OCI-LY1 (cell line): ENCODE measurements around the gene BRF1.

Experiments
- H2AFZ ChIP-seq: fragments of 200-600 bp; sonication (generic), shearing (Covaris generic); 2 replicates; pipeline ENCODE4 v1.6.0; 2014; ENCODE audit warnings: antibody characterized with exemption, mild to moderate bottlenecking, low read length
- H3F3A ChIP-seq: fragments of 200-600 bp; sonication (generic), shearing (Covaris generic); 2 replicates; pipeline ENCODE4 v1.6.0; 2014; ENCODE audit warnings: mild to moderate bottlenecking, antibody characterized with exemption, low read length, moderate library complexity; ENCODE audit not compliant: insufficient read depth
- H3K27ac ChIP-seq: fragments of 200-600 bp; sonication (generic); 2 replicates; pipeline ENCODE4 v1.5.1; 2014; ENCODE audit warnings: low read length, mixed run types, mild to moderate bottlenecking, low read depth; ENCODE audit not compliant: poor library complexity, severe bottlenecking
- H3K27me3 ChIP-seq: fragments of 200-600 bp; sonication (generic); 2 replicates; pipeline ENCODE4 v1.6.0; 2014; ENCODE audit warnings: antibody characterized with exemption, mild to moderate bottlenecking, low read length, moderate library complexity; ENCODE audit not compliant: insufficient read depth
- H3K36me3 ChIP-seq: fragments of 200-600 bp; sonication (generic); 2 replicates; pipeline ENCODE4 v1.6.1; 2014; ENCODE audit warnings: mild to moderate bottlenecking, antibody characterized with exemption, low read length, moderate library complexity, mixed read lengths; ENCODE audit not compliant: insufficient read depth
- H3K4me1 ChIP-seq: fragments of 200-600 bp; sonication (generic); 2 replicates; pipeline ENCODE4 v1.5.1; 2014; ENCODE audit warnings: mild to moderate bottlenecking, low read length, moderate library complexity; ENCODE audit not compliant: insufficient read depth, severe bottlenecking
- H3K4me2 ChIP-seq: fragments of 200-600 bp; sonication (generic), shearing (Covaris generic); 2 replicates; pipeline ENCODE4 v1.6.1; 2014; ENCODE audit warnings: low read length
- H3K4me3 ChIP-seq: fragments of 200-600 bp; sonication (generic); 2 replicates; pipeline ENCODE4 v1.5.1; 2014; ENCODE audit warnings: low read length, low read depth, mild to moderate bottlenecking, mixed read lengths; ENCODE audit not compliant: poor library complexity, severe bottlenecking
- H3K79me2 ChIP-seq: fragments of 200-600 bp; shearing (Covaris generic); 2 replicates; pipeline ENCODE4 v1.6.1; 2016; ENCODE audit warnings: mixed run types, low read length, mixed read lengths; ENCODE audit not compliant: insufficient read depth
- H3K9ac ChIP-seq: fragments of 200-600 bp; sonication (generic), shearing (Covaris generic); 2 replicates; pipeline ENCODE4 v1.6.1; 2014; ENCODE audit warnings: mild to moderate bottlenecking, low read length, mixed read lengths
- H3K9me2 ChIP-seq: fragments of 200-600 bp; sonication (generic), shearing (Covaris generic); 2 replicates; pipeline ENCODE4 v1.6.1; 2014; ENCODE audit warnings: low read depth, mild to moderate bottlenecking, low read length, mixed read lengths
- H3K9me3 ChIP-seq: fragments of 200-600 bp; shearing (Covaris generic); 2 replicates; pipeline ENCODE4 v1.6.1; 2014; ENCODE audit warnings: low read length, mixed read lengths
- H4K20me1 ChIP-seq: fragments of 200-600 bp; sonication (generic), shearing (Covaris generic); 2 replicates; pipeline ENCODE4 v1.6.0; 2016; ENCODE audit warnings: mild to moderate bottlenecking, low read length; ENCODE audit not compliant: insufficient read depth
- CTCF ChIP-seq: fragments of 200-600 bp; sonication (generic), shearing (Covaris generic); IDR thresholded peaks from 2 replicates; pipeline ENCODE4 v1.5.1; 2017; ENCODE audit warnings: mild to moderate bottlenecking, antibody characterized with exemption, low read length, moderate library complexity, mixed read lengths
- EZH2 ChIP-seq: fragments of 200-600 bp; sonication (generic), shearing (Covaris generic); IDR thresholded peaks from 2 replicates; pipeline ENCODE4 v1.8.0; 2017; ENCODE audit warnings: borderline replicate concordance, mixed run types, mild to moderate bottlenecking, antibody characterized with exemption, low read length, moderate library complexity, mixed read lengths

BRF1 gene

GRCh38 chr14:105165134-105165704 is 135.6 kb downstream of the BRF1 start:
- no peaks in the 10 kb centered on the region for H3K9me2 ChIP-seq
- no peaks in the 10 kb centered on the region for H3K79me2 ChIP-seq
- H3K4me2 ChIP-seq, result no peak overlapping the region
- H3K9me3 ChIP-seq, result no peaks in the 10 kb centered on the region
- TF ChIP-seq CTCF (no peak), EZH2 (no peak)
- no peak overlapping the region for H3K4me3 ChIP-seq
- H3F3A ChIP-seq, result no peaks in the 10 kb centered on the region
- H3K36me3 ChIP-seq, result no peaks in the 10 kb centered on the region
- no peak overlapping the region for H2AFZ ChIP-seq
- no peaks in the 10 kb centered on the region for H4K20me1 ChIP-seq
- peaks cover 10% of the 10 kb centered on the region; the same call in 1 of the 2 replicates for H3K27me3 ChIP-seq
- H3K9ac ChIP-seq, result no peak overlapping the region
- H3K4me1 ChIP-seq, result peaks cover 11% of the 10 kb centered on the region
- H3K27ac ChIP-seq, result no peak overlapping the region

GRCh38 chr14:105163040-105163742 is 137.6 kb downstream of the BRF1 start:
- H3K4me2 ChIP-seq, result no peak overlapping the region
- no peak overlapping the region for H3K9ac ChIP-seq
- H2AFZ ChIP-seq, result no peak overlapping the region
- H3F3A ChIP-seq, result no peaks in the 10 kb centered on the region
- H3K79me2 ChIP-seq, result no peaks in the 10 kb centered on the region
- no peak overlapping the region for H3K4me3 ChIP-seq
- no peaks in the 10 kb centered on the region for H3K36me3 ChIP-seq
- TF ChIP-seq EZH2 (no peak), CTCF (no peak)
- no peaks in the 10 kb centered on the region for H3K9me3 ChIP-seq
- no peak overlapping the region for H3K27ac ChIP-seq
- peaks cover 5% of the 10 kb centered on the region for H3K4me1 ChIP-seq
- no peaks in the 10 kb centered on the region for H4K20me1 ChIP-seq
- 0 out of 2 replicates have a peak, but pooled peaks cover 5% of the 10 kb centered on the region for H3K27me3 ChIP-seq
- no peaks in the 10 kb centered on the region for H3K9me2 ChIP-seq

GRCh38 chr14:105162669-105162979 is 138.2 kb downstream of the BRF1 start:
- Histone ChIP-seq H3K9me3 (no peaks in the 10 kb centered on the region), H3F3A (no peaks in the 10 kb centered on the region), H3K4me3 (no peak overlapping the region), H3K36me3 (no peaks in the 10 kb centered on the region), H3K27me3 (0 out of 2 replicates have a peak, but pooled peaks cover 5% of the 10 kb centered on the region), H3K9me2 (no peaks in the 10 kb centered on the region), H3K4me2 (no peak overlapping the region), H3K9ac (no peak overlapping the region), H2AFZ (no peak overlapping the region), H4K20me1 (no peaks in the 10 kb centered on the region), H3K4me1 (peaks cover 2% of the 10 kb centered on the region), H3K27ac (no peak overlapping the region), H3K79me2 (no peaks in the 10 kb centered on the region)
- TF ChIP-seq CTCF (no peak), EZH2 (no peak)
